CD4-positive, alpha-beta T cell treated with Interleukin-15 for 1 hour (primary cell): Measurements from ENCODE around the gene NKAIN4.

Source experiments
- DNase-seq: peaks from one replicate; pipeline ENCODE4 v3.0.0-alpha.2; 2020

NKAIN4 gene

DNA sequence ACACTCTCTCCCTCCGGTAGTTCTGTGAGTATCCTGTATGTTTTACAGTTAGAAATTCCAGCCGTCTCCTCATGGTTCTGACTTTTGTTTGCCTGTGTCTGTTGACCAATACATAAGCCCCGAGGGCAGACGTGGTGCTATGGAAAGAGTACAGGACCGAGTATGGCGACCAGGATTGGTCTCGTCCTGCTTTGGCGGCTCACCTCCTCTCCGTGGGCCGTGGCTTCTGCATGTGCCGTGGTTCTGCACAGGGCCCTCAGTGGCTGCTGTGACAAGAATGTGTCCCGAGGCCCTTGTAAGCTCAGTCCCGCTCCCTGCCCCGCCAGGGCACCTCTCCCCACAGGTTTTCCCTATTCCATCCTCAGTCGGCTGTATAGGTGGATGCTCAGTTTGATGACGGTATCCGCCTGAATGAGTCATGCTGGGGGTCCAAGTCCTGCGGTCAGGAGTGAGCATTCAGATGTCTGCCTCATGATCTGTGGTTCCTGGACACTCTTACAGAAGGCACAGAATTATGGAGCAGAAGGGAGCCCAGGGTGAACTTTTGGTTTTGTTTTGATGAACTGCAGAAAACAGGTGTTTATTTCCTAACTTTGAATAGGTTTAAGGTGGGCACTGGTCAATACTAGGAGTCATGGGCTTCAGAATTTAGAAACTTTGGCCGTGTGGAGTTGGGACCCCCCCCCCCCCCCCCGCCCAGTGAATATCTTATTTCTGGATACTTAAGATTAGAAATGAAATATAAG lies 19.5 kb upstream of the NKAIN4 start:
- no peak for DNase-seq

DNA sequence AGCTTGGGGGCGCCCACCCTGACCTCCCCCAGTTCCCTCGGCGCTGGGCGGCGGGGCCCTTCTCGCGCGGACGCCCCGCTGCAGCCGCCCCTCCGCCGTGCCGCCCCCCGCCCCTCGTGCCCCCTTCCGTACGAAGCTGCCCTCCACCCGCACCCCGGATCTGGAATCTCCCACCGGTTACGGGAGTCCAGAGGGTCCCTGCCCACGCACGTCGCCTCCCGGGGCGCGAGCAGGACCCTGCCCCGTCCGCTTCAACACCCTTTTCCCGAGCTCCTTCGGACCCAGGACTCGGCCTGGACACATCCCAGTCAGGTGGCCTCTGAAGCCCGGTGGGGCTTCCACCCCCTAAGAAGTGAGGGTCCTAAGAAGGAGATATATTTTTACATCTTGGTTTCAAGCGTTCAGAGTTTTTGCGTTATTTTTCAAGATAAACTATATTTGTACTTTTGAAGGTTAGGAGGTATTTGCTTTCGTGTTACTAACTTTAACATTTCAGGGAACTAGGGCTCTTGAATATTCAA lies 18.9 kb upstream of the NKAIN4 start:
- DNase-seq, result no peak

DNA sequence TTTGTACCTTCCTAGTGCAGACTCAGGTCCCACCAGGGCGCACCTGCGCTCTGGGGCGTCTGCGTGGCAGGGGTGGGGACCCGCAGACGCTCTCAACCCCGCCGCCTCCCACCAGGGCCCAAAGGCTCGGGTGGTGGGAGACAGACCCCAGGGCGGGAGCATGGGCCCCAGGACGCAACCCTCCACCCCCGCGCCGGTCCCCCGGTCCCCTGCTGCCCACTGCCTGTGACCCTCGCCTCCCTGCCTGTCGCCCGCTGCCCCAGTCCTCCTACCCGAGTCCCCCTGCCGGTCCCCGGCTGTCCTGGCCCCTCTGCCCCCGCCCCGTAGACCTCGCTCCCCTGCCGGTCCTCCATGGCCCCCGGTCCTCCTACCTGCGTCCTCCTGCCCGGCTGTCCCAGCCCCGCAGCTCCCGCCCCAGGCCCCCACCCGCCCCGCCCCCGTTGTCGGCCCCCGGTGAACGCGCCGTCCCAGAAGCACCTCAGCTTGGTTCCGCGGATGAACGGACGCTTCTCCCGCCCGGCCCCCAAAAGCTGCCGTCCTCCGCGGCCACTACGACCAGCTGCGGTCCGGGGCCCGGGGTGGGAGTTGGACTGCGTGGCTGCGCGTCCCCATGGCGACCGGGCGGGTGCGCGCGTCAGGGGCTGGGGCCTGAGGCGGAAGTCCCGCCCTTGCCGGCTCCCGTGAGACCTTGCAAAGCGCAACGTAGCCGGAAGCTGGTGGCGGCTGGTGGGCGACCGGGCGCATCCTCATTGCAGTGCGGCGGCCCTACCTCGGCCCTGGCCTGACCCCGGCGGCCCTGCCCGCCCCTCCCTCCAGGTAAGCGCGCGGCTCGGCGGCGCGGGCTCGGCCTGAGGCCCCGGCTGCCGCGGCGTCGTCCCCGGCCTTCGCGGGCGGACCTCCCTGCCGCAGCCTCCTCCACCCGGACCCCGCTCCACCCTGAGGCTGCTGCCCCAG lies 18.1 kb upstream of the NKAIN4 start, which contains the start of gene ARFGAP1:
ARFGAP1 (plus strand) TSS at position 709 of the 954 bp plus-strand sequence. CDS start 2,768 bp downstream, outside the sequence.
- peak; percentile 88 for DNase-seq

DNA sequence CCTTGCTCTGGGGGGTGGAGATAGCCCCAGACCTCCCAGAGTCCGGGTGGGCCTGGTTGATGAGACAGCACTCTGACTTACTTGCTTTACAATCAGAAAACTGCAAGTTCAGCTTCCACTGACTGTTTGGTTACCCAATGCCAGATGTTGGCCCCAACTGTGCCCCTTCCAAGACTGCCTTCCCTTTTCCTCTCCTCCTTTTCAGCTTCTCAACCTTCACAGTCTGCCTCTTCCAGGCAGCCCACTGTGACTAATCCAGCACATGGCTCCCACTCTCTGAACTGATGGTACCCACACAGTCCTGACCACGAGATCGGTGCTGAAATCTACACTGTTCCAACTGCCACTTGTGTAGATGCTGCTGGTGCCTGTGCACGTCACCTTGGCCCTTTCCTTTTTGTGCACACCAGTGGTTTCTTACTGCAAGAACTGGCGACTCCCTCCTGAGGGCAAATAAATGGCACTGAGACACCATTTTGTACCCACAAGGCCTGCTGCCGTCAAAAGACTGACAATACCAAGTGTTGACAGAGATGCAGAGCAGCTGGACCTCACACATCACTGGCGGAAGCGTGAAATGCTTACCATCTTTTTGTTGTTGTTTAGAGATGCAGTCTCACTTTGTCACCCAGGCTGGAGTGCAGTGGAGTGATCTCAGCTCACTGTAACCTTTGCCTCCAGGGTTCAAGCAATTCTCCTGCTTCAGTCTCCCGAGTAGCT lies 16.5 kb upstream of the NKAIN4 start:
- no peak for DNase-seq

DNA sequence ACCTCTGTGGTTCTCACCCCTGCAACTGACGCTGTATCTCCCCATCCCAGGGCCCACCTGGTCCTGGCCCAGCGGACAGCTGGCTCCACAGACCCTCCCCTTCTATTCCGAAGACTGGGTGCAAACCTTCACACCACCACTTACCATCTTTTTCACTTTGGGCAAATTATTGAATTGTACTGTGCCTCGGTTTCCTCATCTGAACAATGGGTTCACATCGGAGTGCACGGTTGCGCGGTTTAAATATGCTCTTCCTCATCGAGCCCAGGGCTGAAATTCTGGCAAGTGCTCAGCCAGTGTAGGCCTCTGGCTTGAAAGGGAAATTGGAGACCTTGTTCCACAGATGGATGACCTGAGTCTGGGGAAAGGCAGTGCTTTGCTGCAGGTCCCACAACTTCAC lies 15.5 kb upstream of the NKAIN4 start:
- DNase-seq, result no peak

DNA sequence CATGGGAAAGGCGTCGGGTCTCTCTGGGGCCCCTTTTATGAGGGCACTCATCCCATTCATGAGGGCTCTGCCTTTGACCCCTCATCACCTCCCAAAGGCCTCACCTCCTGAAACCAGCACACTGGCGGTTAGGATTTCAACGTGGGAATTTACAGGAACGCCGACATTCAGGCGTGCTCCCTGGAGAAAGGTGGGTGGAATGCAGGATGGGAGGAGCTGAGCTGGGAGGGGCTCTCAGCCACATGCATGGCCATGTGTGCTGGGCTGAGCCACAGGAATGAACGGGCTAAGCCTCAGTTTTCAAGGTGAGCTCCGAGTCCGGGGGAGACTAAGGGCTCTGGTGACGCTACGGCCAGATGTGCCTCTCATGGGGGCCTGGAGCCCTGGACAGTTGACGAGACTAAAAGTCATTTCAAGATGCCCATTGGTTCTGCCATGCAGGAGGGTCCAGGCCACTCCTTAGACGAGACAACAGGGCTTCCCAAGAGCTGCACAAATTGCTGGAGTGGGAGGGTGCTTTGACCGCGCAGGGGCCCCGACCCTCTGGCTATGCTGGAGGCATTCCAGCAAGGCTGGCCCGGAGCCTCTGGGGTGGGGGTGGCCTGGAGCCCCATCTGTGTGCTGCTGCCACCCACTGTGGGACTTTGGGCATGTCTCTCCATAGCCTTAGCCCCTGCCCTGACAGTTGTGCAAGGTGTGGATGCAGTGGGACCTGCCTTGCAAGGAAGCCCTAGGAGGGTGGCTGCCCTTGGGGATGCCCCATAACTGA lies 14.6 kb upstream of the NKAIN4 start:
- no peak for DNase-seq

DNA sequence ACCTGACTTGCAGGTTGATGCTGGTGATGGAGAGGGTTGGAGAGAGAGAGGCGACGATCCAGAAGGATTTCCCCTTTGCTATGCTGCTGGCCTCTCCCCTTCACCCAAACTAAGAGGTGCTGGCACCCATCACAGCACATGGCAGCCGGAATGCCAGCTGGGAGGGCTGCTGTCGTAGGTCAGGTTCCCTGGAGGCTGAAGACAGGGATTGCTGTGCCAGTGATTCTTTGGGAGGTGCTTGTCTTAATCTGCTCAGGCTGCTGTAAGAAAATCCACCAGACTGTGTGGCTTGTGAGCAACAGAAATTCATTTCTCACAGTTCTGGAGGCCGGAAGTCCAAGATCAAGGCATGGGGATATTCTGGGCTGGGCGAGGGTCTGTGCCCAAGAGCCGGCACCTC lies 14.0 kb upstream of the NKAIN4 start:
- DNase-seq, result no peak

DNA sequence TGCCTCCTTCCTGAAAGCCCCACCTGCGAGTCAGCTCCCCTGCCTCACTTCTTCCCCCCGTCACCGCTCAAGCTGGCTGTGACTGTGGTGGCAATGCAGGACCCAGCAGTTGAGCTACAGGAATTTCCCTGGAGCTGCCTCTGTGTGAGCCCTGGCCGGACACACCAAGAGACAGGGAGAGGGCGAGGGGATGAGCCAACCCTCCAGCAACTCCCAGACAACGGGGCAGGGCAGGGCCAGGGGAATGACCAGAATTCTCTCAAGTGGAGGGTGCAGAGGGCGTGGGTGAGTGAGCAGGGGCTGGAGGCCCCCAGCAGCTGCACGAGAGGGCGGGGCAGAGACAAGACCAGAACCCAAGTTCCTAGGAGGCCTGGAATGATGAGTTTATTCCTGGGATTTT lies 13.4 kb upstream of the NKAIN4 start:
- DNase-seq, result no peak

DNA sequence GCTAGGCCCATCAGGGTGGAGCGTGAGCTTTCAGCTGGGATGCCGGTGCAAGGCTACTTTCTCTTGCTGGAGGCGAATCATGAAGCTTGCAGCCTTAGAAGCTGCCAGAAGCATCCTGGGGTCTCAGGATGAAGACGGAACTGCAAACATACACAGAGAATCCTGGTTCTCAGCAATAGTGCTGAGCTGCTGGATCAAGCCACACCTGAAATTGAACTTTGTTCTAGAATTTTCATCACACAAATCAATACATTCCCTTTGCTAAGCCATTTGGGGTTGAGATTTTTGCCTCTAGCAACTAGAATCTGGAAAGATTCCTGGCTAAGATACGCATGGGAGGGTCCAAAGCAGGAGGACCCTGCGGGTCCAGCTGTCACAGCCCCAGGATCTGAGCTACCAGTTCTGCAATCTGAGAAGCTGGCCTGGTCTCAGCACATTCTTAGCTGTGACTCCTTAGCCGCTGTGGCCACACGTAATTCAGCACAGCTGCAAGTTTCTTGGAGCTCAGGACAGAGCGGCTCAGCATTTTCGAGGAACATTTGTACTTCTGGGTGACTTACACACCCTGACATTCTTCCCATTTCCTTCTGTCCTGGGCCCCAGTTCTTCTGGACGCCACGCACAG lies 11.7 kb upstream of the NKAIN4 start:
- DNase-seq, result no peak

DNA sequence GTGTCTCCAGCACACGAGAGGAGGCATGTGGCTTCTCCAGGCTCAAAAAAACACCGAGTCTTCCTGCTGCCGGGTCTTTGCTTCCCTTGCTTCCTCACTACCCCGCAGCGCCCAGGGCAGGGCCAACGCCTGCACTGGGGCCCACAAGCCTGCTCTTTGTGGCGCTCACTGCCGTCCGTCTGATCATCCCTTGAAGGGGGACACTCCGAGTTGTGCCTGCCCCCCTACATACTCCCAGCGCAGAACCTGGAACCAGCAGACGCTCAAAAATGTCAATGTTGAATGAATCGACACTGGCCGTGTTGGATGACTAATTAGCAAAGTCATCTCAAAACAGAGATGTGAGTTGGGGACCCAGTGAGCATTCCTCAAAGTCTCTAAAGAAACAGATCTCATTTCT lies 10.3 kb upstream of the NKAIN4 start:
- no peak for DNase-seq

DNA sequence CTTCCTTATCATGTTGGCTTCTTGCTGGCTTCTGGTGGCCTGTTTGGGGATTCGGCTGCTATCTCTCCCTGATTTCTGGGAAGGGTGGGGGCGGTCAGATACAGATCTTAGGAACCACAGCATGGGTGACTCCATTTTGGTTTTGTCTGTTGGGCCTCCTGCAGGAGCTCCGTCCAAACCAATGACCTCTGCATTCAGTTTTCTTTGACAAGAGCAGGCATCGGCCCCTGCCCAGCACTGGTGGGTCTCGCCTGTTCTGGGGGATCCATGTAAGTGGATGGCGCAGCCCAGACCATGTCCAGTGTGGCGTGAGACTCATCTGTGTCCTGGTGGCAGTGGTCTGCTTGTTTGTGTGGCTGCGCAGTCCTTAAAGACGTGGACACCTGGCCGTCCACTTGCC lies 9.7 kb upstream of the NKAIN4 start:
- DNase-seq, result no peak

DNA sequence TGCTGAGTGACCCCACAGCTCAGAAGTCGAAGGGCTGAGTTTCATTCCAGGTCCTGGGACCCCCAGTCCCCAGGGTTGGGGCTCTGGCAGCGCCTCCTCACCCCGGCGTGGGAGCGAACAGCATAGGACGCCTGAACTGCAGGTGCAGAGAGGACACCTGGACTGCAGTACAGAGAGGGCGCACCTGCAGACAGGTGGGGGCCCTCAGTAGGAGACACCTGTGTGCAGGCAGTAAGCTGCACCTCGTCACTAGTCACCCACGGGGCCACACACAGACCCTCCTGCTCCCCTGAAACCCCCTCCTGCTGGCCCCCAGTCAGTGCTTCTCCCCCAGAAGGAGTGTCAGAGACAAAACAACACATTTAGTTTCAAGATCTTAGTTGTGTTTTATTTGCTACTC lies 8.6 kb upstream of the NKAIN4 start:
- no peak for DNase-seq

DNA sequence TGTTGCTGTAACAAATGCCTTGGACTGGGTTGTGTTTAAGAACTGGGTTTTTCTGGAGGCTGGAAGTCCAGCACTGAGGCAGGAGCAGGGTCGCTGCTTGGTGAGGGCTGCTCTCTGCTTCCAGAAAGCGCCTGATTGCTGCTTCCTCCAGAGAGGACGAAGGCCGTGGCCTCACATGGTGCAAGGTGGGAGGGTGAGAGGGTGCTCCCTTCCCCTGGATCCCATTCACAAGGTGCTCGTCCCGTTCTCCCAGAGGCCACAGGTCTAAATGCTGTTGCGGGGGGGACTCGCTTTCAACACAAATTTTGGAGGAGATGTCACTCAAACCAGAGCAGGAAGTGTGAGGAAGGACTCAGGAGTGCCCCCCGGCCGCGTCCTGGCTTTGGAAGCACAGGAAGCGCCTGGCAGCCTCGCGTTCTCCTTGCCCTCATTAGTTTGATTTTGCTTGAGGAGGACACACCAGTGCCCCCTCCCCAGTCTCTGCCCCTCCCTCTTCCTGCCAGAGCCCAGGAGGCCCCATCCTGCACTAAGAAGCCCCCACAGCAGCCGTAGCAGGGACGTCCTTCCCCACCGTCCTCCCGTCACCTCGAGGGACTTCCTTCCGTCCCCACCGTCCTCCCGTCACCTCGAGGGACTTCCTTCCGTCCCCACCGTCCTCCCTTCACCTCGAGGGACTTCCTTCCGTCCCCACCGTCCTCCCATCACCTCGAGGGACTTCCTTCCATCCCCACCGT lies 7.7 kb upstream of the NKAIN4 start:
- no peak for DNase-seq

DNA sequence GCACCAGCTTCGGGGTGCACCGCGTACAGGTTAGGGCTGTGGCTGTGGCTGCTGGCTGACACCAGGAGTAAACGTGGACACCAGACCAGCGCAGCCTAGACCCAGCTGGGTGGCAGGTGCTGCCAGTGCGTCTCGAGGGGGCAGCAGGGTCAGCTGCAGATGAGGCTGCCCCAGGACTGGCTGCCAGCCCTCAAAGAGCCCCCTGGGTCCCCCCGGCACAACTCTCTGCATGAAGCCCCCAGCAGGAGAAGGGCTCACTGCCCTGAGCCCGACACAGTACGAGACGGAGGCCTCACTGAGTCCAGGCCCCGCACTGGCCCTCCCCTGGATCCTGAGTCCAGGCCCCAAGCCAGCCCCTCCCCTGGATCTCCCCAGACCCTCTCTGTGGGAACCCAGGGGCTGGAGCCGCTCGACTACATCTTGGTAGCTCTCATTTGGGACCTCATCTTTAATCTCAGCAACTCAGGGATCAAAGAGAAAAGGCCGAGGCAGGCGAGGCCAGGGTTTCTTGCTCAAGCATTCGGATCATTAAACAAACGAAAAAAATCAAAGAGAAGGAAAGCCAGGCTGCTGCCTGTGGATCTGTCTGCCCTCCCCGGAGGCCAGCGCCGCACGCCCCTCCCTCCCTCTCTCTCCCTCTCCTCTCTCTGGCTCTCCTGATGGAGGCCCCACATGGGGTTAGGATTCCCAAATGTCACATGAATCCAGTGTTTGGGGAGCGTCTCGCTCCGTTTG lies 7.0 kb upstream of the NKAIN4 start:
- DNase-seq, result no peak

DNA sequence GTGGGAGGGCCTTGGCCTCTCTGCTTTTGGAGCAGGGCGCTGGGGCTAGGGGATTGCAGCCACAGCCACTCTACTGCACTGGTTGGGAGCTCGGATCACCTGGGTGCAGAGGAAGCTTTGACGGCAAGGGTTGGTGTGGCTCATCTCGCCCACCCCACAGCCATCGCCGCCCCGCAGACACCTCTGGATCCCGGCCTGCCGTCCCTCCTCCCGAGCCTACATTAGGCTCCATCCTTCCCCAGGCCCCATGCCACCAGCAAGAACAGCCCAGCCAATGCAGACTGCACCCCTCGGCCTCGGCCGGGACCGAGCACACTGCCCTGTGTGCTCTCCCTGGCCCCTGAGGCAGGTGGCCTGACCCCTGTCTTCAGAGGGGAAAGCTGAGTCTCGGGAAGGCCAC lies 6.3 kb upstream of the NKAIN4 start:
- DNase-seq, result no peak

DNA sequence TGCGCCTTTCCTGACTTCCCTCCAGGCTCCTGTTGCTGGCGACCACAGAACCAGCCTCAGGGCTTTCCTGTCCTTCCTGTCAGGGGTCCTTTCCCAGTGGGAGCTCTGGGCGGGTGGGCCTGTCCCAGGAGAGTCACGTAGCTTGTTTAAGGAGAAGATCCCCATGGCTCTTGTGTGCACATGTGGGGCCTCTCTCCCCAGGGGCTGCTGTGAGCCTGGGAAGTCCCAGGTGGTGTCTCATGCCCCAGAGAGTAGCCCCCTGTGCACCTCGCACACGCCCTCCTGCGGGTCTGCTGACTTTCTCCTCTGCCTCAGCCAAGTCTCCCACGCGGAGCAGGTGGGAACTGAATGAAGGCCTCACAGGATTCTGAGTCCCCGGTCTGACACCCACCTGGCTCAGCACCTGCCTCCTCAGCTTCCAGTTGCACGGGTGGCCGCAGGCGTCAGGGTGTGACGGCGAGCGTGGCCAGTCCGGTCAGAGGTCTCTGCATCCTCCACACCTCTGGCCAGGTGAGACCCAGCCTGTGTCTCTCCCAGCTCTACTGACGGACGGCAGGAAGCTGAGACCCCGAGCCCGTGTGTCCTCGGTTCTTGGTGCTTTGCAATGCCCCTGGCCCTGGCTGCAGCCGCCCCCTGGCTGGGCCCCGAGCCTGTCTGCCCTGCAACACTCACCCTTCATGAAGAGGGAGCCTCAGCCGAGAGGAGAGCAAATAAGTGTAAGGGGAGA lies 5.6 kb upstream of the NKAIN4 start:
- no peak for DNase-seq

DNA sequence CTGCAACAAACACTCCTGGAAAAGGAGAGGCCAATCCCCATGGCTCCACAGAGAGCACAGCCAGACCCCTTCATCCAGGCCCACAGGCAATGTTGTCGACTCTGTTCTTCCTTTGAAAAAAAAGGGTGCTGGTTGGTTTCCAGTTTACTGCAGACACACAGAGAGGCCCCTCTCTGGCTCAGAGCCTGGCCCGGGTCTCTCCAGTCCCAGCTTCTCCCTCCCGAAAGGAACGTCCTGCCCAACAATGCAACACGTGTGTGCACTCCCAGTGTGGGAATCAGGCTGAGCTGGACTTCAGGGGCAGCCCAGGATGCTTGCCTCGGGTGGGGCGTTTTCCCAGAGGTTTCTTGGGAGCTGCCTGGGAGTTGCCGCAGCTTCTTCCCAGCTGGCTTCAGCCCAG lies 4.5 kb upstream of the NKAIN4 start:
- no peak for DNase-seq

DNA sequence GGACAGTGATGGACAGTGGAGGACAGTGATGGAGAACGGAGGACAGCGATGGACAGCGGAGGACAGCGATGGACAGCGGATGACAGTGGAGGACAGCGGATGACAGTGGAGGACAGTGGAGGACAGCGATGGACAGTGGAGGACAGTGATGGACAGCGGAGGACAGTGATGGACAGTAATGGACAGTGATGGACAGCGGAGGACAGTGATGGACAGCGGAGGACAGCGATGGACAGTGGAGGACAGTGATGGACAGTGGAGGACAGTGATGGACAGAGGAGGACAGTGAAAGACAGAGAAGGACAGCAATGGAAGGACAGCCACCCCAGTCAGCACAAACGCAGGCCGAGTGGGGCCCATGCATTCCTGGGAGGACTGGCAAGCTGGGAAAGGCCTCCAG lies 3.4 kb upstream of the NKAIN4 start:
- DNase-seq, result no peak

DNA sequence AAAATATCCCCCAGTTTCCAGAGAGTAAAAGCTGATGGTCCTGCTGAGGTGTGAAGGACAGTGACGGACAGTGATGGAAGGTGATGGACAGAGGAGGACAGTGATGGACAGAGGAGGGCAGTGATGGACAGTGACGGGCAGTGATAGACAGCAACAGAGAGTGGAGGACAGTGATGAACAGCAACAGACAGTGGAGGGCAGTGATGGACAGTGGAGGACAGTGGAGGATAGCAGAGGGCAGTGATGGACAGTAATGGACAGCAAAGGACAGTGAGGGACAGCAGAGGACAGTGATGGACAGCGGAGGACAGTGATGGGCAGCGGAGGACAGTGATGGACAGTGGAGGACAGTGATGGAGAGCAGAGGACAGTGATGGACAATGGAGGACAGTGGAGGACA lies 2.7 kb upstream of the NKAIN4 start:
- DNase-seq, result no peak
